T-helper 1 cell treated with Interleukin-12 subunit alpha and Interleukin-12 subunit beta and Interleukin-4 antibody, amounts not matched to agents 30 μg/mL and 1 μg/mL, for 36 hours (primary cell): ENCODE measurements around the gene SLC6A6.

ENCODE experiments used
- H3K27ac Mint-ChIP-seq: one replicate; pipeline ENCODE4 v1.8.0; 2021; ENCODE audit warnings: mild to moderate bottlenecking, mixed read lengths
- H3K27me3 Mint-ChIP-seq: one replicate; pipeline ENCODE4 v1.8.0; 2021; ENCODE audit warnings: low read depth, mixed read lengths
- H3K36me3 Mint-ChIP-seq: one replicate; pipeline ENCODE4 v1.8.0; 2021; ENCODE audit warnings: low read depth, mixed read lengths
- H3K4me1 Mint-ChIP-seq: one replicate; pipeline ENCODE4 v1.8.0; 2021; ENCODE audit warnings: low read depth, mixed read lengths
- H3K4me3 Mint-ChIP-seq: one replicate; pipeline ENCODE4 v1.8.0; 2021; ENCODE audit warnings: mild to moderate bottlenecking, moderate library complexity, mixed read lengths
- H3K9me3 Mint-ChIP-seq: one replicate; pipeline ENCODE4 v1.8.0; 2021; ENCODE audit warnings: mixed read lengths

The SLC6A6 gene

DNA sequence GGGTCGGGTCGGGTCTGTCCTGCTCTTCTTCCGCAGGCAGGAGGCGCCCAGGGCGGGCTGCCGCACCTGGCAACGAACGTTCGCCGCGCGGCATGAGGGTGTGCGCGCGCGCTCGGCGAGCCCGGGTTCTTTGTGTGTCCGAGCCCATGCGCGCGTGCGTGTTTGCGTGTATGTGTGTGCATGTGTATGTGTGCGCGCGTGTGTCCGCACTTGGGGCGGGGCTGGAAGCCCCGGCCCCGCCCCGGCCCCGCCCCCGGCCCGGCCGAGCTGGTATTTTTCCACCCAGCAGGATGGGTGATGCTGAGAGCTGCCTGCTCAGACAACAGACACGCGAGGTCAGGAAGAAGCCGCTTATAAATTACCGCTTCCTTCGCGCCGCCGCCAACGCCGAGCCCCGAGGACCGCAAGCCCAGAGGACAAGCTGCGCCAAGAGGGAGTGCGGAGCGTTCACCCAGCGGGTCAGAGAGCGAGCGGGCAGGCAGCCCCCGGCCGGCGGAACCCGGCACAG is at the start of gene SLC6A6:
Gene SLC6A6, plus strand, starts transcription at position 303 of the 508 bp plus-strand sequence. CDS start 41,029 bp downstream, outside the sequence.
- Mint-ChIP-seq H3K4me3 (peak within 1 kb of the TSS; percentile 99), H3K9me3 (no peaks in the 10 kb centered on the region), H3K27ac (peak within 1 kb of the TSS; percentile 96), H3K27me3 (peaks cover 6% of the 10 kb centered on the region), H3K36me3 (peaks cover 15% of the 10 kb centered on the region), H3K4me1 (peaks cover 32% of the 10 kb centered on the region)

GRCh38 chr3:14353502-14353901 is 48.9 kb upstream of the SLC6A6 start:
- Mint-ChIP-seq H3K36me3 (no peaks in the 10 kb centered on the region), H3K27me3 (peaks cover 2% of the 10 kb centered on the region), H3K4me1 (no peaks in the 10 kb centered on the region), H3K9me3 (no peaks in the 10 kb centered on the region), H3K4me3 (no peak overlapping the region), H3K27ac (no peak overlapping the region)

DNA sequence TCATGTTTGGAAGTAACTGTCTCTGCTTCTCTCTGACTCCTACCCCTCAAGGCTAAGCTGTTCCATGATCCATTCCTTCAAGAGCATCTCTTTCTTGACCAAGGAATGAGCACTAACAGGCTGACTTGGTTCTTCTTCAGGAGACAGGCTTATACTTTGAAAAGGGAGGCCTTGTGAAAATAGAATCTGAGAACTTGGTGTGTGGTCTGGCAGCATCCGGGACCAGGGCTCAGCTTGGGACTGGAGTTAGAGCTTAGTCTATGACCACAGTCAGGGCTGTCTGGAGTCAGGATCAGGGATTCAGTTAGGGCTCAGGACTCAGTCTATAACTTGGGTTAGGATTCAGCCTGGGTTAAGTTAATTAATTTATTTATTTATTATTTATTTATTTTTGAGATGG is 44.9 kb upstream of the SLC6A6 start:
- Mint-ChIP-seq H3K4me3 (no peak overlapping the region), H3K27me3 (peaks cover 4% of the 10 kb centered on the region), H3K9me3 (no peaks in the 10 kb centered on the region), H3K27ac (no peak overlapping the region), H3K4me1 (no peaks in the 10 kb centered on the region), H3K36me3 (no peaks in the 10 kb centered on the region)

DNA sequence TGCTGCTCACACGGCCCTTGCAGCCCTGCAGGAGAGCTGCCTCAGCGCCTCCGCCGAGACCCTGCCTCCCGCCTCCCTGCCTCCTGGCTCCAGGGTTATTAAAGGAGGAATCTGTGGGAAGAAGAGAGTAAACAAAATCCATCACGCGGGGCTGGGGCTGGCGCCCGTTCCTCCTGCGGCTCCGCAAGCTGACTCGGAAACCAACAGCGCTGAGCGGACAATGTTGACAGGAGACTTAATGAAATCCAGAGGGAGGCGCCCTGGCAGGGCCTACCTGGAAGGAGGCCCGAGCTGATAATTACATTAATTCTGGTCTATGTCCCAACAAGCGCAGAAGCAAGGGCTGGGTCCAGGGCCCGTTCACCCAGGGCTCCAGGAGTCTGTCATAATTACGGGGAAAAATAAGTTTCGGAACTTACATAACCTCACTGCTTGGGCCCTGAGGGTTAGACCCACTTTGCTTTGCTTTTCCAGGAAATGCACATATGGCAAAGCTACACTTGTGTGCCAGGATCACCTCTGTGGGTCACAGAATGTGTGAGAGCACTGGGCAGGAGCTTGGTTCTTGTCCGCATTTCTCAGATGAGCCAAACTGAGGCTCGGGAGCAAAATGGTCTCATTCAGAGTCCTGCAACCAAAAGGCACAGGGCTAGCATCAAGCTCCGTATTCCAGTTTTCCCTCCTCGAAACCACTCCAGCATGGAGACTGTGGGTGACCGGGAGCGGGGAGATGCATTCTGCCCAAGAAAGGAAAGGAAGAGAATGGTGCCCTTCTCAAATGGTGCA is 43.8 kb upstream of the SLC6A6 start:
- Mint-ChIP-seq H3K4me3 (no peak overlapping the region), H3K27ac (no peak overlapping the region), H3K9me3 (no peaks in the 10 kb centered on the region), H3K36me3 (no peaks in the 10 kb centered on the region), H3K27me3 (peaks cover 6% of the 10 kb centered on the region), H3K4me1 (no peaks in the 10 kb centered on the region)

DNA sequence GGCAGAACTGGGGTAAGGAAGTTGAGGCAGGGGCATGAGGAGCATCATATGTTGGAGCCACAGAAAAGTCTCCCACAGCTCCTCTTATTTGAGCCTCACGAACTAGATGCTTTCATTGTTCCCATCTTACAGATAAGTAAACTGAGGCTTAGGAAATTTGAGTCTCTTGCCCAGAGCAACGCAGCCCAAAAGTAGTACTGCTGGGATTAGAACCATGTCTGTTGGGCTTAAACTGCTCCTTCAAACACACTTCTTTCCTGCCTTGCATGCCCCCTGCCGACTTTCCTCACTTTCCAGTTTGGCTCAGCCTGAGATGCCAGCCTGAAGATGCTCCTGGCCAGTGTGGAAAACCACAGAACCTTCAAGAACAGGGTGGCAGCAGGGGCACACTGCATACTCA is 43.1 kb upstream of the SLC6A6 start:
- Mint-ChIP-seq H3K36me3 (no peaks in the 10 kb centered on the region), H3K4me3 (no peak overlapping the region), H3K27me3 (peaks cover 9% of the 10 kb centered on the region), H3K27ac (no peak overlapping the region), H3K9me3 (no peaks in the 10 kb centered on the region), H3K4me1 (peaks cover 2% of the 10 kb centered on the region)

- Mint-ChIP-seq H3K36me3 (no peaks in the 10 kb centered on the region), H3K27me3 (peaks cover 10% of the 10 kb centered on the region), H3K4me3 (no peak overlapping the region), H3K9me3 (no peaks in the 10 kb centered on the region), H3K4me1 (peaks cover 2% of the 10 kb centered on the region), H3K27ac (no peak overlapping the region)
Observed at GRCh38 chr3:14360123-14360881, 42.1 kb upstream of the SLC6A6 start.

GRCh38 chr3:14361068-14361677 is 41.2 kb upstream of the SLC6A6 start:
- no peak overlapping the region for H3K4me3 Mint-ChIP-seq
- H3K9me3 Mint-ChIP-seq: no peaks in the 10 kb centered on the region
- peaks cover 2% of the 10 kb centered on the region for H3K4me1 Mint-ChIP-seq
- H3K36me3 Mint-ChIP-seq: no peaks in the 10 kb centered on the region
- no peak overlapping the region for H3K27ac Mint-ChIP-seq
- H3K27me3 Mint-ChIP-seq: peaks cover 10% of the 10 kb centered on the region

DNA sequence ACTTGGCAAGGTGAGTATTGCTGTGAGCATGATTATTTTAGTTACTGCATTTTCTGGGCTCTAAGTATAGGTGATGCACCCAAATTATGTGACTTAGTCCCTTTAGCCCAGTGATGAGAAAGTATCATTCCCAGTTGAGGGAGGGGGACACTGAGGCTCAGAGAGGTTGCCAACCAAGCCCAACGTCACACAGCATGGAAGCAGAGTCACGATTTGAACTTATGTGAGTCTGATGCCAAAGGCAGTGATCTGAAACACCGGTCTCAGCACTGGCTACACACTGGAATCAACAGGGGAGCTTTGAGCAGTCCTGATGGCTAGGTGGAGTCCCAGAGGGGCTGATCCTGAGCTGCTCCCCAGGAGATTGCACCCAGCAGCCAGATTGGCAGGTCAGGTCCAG is 39.5 kb upstream of the SLC6A6 start:
- H3K27me3 Mint-ChIP-seq: peaks cover 10% of the 10 kb centered on the region
- H3K27ac Mint-ChIP-seq: no peak overlapping the region
- no peaks in the 10 kb centered on the region for H3K9me3 Mint-ChIP-seq
- no peaks in the 10 kb centered on the region for H3K36me3 Mint-ChIP-seq
- H3K4me1 Mint-ChIP-seq: peaks cover 2% of the 10 kb centered on the region
- H3K4me3 Mint-ChIP-seq: no peak overlapping the region

DNA sequence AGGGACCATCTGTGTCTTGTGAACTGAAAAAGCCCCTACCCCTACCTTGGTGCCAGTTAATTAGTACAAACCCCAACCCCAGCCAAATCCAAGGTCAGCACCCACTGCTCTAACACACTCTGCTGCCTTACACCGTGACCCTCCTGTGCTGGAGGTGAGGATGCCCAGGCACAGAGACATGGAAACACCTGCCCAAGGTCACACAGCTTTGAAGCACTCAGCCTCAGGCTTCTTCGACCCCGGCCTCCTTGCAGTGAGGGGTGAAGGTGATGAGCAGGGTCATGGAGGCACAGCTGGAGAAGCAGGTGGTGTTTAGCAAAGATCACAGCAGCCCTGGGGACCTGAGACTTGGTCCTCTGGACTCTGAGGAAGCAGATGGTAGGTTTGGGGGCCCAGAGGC is 39.0 kb upstream of the SLC6A6 start:
- Mint-ChIP-seq H3K4me3 (no peak overlapping the region), H3K27me3 (peaks cover 10% of the 10 kb centered on the region), H3K4me1 (peaks cover 2% of the 10 kb centered on the region)

GRCh38 chr3:14363991-14364390 is 38.4 kb upstream of the SLC6A6 start:
- Mint-ChIP-seq H3K27me3 (peaks cover 8% of the 10 kb centered on the region), H3K9me3 (no peaks in the 10 kb centered on the region), H3K4me1 (peaks cover 2% of the 10 kb centered on the region), H3K36me3 (no peaks in the 10 kb centered on the region), H3K27ac (no peak overlapping the region), H3K4me3 (no peak overlapping the region)

More for the DNA sequence above, 39.0 kb upstream of the SLC6A6 start:
- H3K27ac Mint-ChIP-seq: no peak overlapping the region
- no peaks in the 10 kb centered on the region for H3K36me3 Mint-ChIP-seq
- H3K9me3 Mint-ChIP-seq: no peaks in the 10 kb centered on the region

GRCh38 chr3:14364580-14365292 is 37.7 kb upstream of the SLC6A6 start:
- H3K27ac Mint-ChIP-seq: no peak overlapping the region
- H3K4me1 Mint-ChIP-seq: peaks cover 2% of the 10 kb centered on the region
- H3K36me3 Mint-ChIP-seq: no peaks in the 10 kb centered on the region
- no peaks in the 10 kb centered on the region for H3K9me3 Mint-ChIP-seq
- H3K27me3 Mint-ChIP-seq: peaks cover 6% of the 10 kb centered on the region
- no peak overlapping the region for H3K4me3 Mint-ChIP-seq

DNA sequence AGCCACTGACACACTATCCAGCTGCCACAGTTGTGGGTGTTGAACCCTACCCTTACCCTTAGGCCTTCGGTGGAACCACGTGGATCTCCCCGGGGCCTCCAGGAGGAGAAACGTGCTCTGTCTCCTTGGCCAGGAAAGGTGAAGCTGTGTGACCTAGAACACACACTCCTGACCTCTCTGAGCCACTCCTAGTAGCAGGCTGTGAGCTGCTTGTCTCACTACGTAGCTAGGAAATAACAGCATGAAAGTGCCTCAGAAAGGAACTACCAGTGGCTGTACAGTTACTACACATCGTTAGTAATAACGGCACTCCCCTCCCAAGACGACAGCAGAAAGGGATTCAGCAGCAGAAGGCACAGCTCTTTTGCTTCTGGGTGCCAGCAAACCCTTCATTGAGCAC is 36.2 kb upstream of the SLC6A6 start:
- Mint-ChIP-seq H3K4me3 (no peak overlapping the region), H3K4me1 (peaks cover 2% of the 10 kb centered on the region), H3K9me3 (no peaks in the 10 kb centered on the region), H3K27ac (no peak overlapping the region), H3K27me3 (peaks cover 6% of the 10 kb centered on the region), H3K36me3 (no peaks in the 10 kb centered on the region)

- Mint-ChIP-seq H3K4me3 (no peak overlapping the region), H3K4me1 (peaks cover 3% of the 10 kb centered on the region), H3K9me3 (no peaks in the 10 kb centered on the region), H3K36me3 (no peaks in the 10 kb centered on the region), H3K27ac (no peak overlapping the region), H3K27me3 (peaks cover 9% of the 10 kb centered on the region)
Observed at GRCh38 chr3:14366915-14367823, 35.2 kb upstream of the SLC6A6 start.
